CD4-positive, alpha-beta T cell treated with Interleukin-4 for 4 hours (primary cell): ENCODE data around the gene NUP62.
"Not testable (repeated sequence)": the region's sequence is repeated elsewhere in the genome, so short reads cannot be mapped to it uniquely, and the experiment has no call there.

Experiments used
- DNase-seq: peaks from one replicate; pipeline ENCODE4 v3.0.0-alpha.2; 2020

NUP62 gene

DNA sequence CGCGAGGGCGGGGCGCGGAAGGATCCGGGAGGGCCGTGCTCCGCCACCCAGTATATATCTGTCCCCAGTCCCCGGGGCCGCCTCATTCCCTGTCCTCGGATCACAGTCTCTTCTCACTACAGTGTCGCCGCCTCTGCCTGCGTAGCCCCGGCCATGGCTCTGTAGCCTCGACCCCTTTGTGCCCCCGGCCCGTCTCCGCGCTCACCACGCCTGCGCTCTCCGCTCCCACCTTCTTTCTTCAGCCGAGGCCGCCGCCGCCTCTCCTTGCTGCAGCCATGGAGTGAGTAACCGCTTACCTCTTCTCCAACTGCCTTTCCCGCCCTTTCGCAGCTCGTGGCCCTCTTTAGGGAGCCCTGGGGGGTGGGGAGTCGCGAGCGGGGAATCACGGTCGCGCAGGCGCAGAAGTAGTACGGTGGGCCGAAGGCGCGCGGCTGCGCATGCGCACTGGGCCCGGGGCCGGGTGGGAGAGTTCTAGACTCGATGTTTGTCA is at the start of gene NUP62, which contains the start of gene ATF5:
Gene NUP62, minus strand, starts transcription at position 384 of the 490 bp plus-strand sequence. CDS start 19,697 bp downstream, outside the sequence.
Gene ATF5, plus strand, starts transcription at position 85 of the 490 bp plus-strand sequence. CDS start 1,646 bp downstream, outside the sequence.
- DNase-seq, result peak; percentile 85

GRCh38 chr19:49978324-49978723 is 49.0 kb upstream of the NUP62 start:
- no peak for DNase-seq

GRCh38 chr19:49977881-49978280 is 48.6 kb upstream of the NUP62 start:
- DNase-seq, result no peak

DNA sequence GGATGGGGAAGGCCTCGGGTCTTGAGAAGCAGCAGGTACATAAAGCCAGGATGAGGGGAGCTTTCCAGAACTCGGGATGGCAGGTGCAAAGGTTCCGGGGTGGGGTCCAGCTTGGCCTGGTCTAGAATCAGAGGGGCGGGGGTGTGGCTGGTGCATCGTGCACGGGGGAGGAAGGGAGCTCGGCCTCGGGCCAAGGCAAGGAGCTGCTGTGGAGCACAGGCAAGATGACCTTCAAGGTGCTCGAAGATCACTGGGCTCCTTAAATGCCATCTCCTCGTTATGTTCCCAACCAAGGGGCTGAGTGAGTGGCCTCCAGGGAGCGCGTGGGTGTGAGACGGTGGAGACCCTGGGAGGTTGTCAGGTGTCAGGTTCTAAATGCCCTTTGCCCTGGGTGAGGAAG is 47.8 kb upstream of the NUP62 start:
- DNase-seq, result no peak

DNA sequence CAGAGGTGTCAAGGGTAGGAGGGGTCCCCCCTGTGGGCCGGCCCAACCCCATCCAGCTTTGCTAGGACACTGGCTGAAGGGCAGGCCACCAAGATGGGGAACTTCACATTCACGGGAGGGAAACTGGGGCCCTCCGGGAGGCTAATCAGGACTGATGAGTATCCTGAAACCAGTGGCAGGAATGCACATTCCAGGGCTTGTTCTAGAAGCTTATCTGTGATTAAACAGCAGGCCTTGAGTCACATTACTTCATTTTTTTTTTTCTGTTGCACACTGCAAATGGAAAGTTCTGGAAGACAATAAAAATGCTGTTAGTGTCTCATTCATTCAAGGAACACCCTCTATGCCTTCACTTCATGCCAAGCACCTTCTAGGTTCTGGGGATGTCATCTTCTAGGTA is 47.2 kb upstream of the NUP62 start:
- no peak for DNase-seq

DNA sequence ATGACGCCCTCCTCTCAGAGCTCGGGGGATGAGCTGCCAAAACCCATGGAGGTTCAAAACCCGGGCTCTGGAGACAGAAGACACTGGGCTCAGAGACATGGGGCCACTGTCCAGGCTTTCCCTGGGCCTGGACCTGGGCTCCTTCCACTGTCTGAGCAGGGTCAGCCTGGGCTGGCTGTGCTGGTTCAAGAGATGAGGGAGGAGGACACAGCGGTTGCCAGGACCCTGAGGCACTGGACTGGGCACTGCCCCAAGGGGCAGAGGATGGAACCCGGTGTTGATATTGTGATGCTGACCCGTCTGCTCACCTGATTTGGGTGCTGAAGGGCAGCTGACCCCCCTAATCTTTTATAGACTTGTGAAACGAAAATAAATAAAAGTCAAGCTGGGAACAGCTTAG is 45.7 kb upstream of the NUP62 start:
- DNase-seq, result no peak

GRCh38 chr19:49973987-49974386 is 44.7 kb upstream of the NUP62 start:
- DNase-seq, result no peak

GRCh38 chr19:49972841-49973240 is 43.5 kb upstream of the NUP62 start:
- no peak for DNase-seq

DNA sequence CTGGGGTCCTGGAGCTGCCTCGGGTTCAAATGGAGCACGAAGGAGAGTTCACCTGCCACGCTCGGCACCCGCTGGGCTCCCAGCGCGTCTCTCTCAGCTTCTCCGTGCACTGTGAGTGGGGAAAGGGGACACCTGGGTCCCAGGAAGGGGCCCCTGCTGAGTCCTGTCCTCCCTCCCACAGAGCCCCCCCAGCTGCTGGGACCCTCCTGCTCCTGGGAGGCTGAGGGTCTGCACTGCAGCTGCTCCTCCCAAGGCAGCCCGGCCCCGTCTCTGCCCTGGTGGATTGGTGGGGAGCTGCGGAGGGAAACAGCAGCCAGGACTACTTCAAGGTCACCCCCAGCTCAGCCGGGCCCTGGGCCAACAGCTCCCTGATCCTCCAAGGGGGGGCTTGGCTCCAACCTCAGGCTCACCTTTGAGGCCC is 42.7 kb upstream of the NUP62 start:
- DNase-seq, result no peak

DNA sequence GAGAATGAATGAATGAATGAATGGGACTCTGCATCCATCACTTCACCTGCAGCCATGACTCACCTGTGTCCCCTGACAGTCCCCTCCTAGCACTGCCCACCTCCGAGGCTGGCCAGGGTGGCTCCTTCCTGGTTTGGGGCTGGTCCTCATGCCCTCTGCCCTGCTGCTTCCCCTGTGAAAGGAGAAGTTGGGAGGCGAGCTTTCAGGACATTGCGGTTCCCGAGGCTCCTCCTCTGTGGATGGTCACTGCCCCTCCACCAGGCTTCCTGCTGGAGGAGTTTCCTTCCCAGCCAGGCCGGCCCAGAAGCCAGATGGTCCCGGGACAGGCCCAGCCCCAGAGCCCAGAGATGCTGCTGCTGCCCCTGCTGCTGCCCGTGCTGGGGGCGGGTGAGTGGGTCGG is 40.1 kb upstream of the NUP62 start:
- DNase-seq, result not testable (repeated sequence)

- DNase-seq, result no peak
These were observed 39.1 kb upstream of the NUP62 start for GRCh38 chr19:49968279-49968922.

DNA sequence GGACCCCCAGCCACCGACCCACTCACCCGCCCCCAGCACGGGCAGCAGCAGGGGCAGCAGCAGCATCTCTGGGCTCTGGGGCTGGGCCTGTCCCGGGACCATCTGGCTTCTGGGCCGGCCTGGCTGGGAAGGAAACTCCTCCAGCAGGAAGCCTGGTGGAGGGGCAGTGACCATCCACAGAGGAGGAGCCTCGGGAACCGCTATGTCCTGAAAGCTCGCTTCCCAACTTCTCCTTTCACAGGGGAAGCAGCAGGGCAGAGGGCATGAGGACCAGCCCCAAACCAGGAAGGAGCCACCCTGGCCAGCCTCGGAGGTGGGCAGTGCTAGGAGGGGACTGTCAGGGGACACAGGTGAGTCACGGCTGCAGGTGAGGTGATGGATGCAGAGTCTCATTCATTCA is 31.7 kb upstream of the NUP62 start, which contains the start of gene SIGLEC11:
Gene SIGLEC11, minus strand, starts transcription at position 193 of the 400 bp plus-strand sequence. Its CDS starts 91 bp downstream, at position 102.
- DNase-seq, result not testable (repeated sequence)

- not testable (repeated sequence) for DNase-seq
These were observed 30.6 kb upstream of the NUP62 start for GRCh38 chr19:49959892-49960291.

DNA sequence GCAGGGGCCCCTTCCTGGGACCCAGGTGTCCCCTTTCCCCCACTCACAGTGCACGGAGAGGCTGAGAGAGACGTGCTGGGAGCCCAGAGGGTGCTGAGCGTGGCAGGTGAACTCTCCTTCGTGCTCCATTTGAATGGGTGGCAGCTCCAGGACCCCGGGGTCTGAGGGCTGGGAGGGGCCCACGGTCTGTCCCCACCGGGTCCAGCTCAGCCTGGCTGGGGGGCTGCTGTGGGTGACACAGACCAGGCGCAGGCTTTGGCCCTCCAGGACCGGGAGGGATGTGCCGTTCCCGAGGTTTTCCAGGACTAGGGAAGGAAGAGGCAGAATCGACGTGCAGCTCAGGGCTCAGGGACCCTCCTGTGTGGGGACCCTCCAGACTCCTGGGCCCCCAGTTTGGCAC is 29.3 kb upstream of the NUP62 start:
- not testable (repeated sequence) for DNase-seq

- not testable (repeated sequence) for DNase-seq
These were observed 28.8 kb upstream of the NUP62 start for GRCh38 chr19:49958144-49958543.

GRCh38 chr19:49957262-49957915 is 28.1 kb upstream of the NUP62 start:
- no peak for DNase-seq

DNA sequence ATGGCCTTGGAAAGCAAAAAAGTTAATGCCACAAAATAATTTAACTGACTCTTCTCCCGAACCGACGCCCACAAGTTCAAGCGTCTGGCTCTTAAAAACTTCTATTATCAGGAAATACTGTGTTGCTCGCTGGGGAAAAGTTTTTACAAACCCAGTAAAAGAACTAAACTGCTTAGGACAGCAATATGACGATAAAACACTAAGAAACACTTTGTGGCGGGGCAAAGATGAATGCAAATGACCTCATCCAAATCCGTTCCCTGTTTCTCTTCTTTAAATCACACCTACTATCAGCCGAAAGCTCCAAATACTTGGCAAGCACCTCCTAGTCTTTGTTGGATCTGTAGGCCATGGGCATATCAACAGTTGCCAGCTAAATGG is 26.8 kb upstream of the NUP62 start:
- no peak for DNase-seq

- no peak for DNase-seq
These were observed 25.6 kb upstream of the NUP62 start for GRCh38 chr19:49954933-49955332.

DNA sequence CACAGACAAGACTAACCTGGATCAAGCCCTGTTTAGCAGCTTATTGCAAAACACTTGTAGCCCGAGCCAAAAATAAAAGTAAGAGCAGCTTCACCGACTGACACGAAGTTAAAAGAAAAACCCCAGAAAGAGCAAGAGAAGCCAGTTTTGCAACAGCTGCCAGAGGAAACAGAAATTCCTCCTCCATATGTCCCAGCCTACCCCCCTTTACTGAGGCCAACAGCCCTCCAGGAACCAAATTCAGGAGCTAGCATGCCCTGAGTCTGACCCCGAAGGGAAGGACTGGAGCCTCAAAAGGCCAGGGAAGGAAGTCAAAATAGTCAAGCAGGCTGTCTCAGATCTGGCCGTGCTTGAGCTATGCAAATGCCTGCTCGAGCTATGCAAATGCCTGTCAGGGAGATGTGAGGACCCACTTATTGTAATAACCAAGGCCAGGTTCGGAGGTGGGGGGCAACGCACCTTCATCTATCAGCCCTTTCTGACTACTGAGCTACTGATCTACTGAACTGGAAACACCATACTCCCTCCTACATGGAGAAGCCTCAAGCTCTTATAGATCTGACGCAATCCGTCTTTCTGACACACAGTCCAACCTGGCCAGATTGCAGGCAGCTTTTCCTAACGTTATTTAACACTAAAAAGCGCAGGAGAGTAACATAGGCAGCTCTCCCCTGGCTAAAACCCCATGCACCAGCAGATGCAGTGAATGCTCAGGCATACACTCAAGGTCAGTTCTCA is 25.0 kb upstream of the NUP62 start:
- no peak for DNase-seq

DNA sequence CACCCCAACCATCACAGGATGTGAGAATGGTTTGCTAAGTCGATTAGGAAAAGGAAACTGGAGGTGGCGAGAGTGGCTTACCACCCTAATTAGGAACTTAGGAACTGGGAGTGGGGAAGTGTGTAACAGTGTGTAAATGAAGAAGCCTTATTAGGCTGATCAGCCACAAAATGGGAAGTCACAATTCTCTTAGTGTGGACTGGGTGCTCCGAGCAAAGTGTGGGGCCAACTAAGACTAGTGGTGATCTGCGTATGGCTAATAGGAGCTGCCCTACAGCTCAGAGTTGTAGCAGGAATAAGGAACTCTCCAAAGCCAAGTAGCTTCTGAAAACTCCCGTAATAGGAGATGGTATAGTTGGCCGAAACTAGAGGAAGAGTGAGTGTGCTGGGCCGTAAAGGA is 24.1 kb upstream of the NUP62 start:
- DNase-seq, result peak; percentile 8

DNA sequence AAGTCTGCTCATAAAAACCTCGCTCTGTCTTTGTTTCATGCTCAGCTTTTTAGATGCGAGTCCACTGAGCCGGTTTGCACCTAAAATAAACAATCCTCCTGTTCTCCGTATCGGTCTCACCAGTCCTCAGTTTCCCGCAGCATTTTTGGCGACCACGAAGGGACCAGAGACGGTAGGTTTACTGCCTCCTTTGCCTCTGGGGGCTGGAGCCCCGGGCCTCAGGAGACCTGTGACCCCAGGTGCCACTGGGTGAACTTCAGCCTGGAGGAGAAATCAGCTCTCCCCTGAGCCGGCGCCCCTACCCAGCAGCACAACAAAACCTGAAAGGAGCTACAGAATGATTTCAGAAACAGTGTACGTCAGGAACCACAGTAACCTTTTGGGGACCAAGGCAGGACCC is 23.6 kb upstream of the NUP62 start:
- no peak for DNase-seq

DNA sequence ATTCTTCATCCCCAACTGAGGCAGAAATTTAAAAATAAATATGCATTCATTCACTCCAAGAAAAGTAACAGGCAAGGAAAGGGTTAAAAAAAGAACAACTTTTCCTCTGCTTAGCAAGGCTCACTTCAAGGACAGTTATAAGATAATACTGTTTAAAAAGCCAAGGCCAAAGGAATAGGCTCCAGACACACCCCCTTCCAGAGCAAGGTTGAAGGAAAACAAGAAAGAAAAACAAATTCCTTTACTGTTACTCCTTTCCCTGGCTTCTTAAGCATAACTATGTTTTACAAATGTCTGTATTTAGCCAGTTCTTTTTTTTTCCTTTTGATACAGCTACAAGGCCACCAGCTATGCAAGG is 23.2 kb upstream of the NUP62 start:
- DNase-seq, result no peak

- DNase-seq, result no peak
These were observed 22.6 kb upstream of the NUP62 start for GRCh38 chr19:49951806-49952478.
